Erythroblast (primary cell): ENCODE results near the gene MGAT4A.

Source experiments
- GATA1 ChIP-seq: IDR thresholded peaks from 2 replicates; pipeline ENCODE4 v1.6.1; 2011; ENCODE audit warnings: low read depth, mild to moderate bottlenecking, control low read depth, low read length, moderate library complexity
- POLR2A ChIP-seq: IDR thresholded peaks from 2 replicates; pipeline ENCODE4 v1.6.1; 2011; ENCODE audit warnings: mild to moderate bottlenecking, low read length

- TF ChIP-seq POLR2A (no peak), GATA1 (no peak)
Measured at GRCh38 chr2:98583816-98584618, 146.9 kb downstream of the MGAT4A start.
